Mesangial cell (primary cell): ENCODE data around the gene NCOA4. TPM values are rescaled to one million over a fixed set of nuclear protein-coding genes. Genes with fewer than 3 reads are reported as not detected.

Experiments
- total RNA-seq: library from RNA; depleted of rRNA; stranded (reverse); fragments of >200 nt; gene quantifications from 2 replicates; pipeline ENCODE4 v1.2.3, GENCODE V29; 2015

The NCOA4 gene
- 68.3 and 82.0 TPM in 2 replicates for total RNA-seq

GRCh38 chr10:46030091-46030937 lies at the start of gene NCOA4:
NCOA4 (minus strand) TSS chr10:46030623; CDS start chr10:46016680, 13,943 bp downstream.

DNA sequence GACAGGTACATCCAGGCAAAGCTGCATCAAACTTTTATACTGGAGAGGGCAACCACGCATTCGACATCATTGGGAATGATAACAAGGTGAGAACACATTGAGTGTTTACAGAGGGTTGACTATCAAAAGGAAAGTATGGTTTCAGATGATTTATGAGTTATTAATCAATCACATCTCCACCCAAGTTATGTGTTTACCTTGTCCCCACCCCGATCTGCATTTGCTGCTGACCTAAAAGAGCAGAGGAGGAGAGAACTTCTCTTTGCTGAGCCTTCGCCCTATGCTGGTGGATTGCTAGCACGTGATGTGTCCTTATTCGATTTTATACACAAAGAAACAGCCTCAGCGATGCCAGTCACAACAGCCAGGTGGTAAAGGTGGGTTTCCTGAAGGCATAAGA lies 15.8 kb upstream of the NCOA4 start, which contains the start of gene MSMB:
Gene MSMB (minus strand): TSS at position 9 of the 400 bp plus-strand sequence. CDS start 32 bp downstream, outside the sequence.

DNA sequence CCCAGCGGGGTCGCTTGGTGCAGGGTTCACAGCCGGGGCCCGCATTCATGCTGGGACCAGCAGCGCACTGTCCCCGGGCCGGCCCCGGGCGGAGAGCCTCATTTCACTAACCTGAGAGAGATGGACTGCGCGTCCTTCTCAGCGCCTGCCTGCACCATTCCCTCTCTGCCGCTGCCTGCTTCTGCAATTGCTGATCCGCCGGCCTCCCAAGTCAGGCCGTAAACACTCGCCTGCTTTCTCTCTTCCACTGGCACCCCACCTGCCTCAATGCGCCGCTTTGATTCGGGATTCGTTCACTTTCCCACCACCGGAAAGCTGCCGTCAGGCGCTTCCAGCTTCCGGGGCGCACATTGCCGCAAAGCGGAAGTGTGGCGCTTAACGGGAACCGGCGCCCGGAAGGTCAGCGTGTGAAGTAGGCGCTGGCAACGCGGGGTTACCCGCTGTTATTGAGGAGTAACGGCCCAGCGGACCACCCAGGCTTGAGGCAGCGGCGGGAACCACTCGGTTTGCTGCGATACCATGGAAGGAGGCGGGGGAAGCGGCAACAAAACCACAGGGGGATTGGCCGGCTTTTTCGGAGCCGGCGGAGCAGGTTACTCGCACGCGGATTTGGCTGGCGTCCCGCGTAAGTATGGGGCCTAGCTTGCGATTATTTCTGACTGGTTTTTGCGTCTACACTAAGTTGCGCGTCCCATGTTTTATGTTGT lies 58.2 kb downstream of the NCOA4 start, which contains the start of gene TIMM23:
Gene TIMM23 (plus strand): TSS at position 384 of the 707 bp plus-strand sequence. CDS start 136 bp downstream, at position 520.

Other genes starting within 250 kb of the NCOA4 start
- gene AGAP4, start 183.1 kb downstream of the NCOA4 start, total RNA-seq, result 6.5 and 6.7 TPM in 2 replicates
- 75.2 and 122 TPM in 2 replicates for gene TIMM23, start 58.1 kb downstream of the NCOA4 start, total RNA-seq
- not detected in 2 replicates for gene MSMB, start 15.6 kb upstream of the NCOA4 start, total RNA-seq